ENCODE measurements around the gene OPRL1.
A peak's percentile ranks its signal among the peaks of the same experiment; 100 is the strongest.

OPRL1 gene

GRCh38 chr20:64056889-64057627, 22.8 kb upstream of the OPRL1 start:
- TF ChIP-seq TAF1 (IDR thresholded peaks at IDR 0.05; ENCODE audit: borderline replicate concordance, insufficient read depth, low read length): no peak
- TF ChIP-seq SIN3A (IDR thresholded peaks at IDR 0.05; ENCODE audit: borderline replicate concordance, insufficient read depth, low read length): no peak
- TF ChIP-seq POLR2AphosphoS5 (IDR thresholded peaks at IDR 0.05; ENCODE audit: low read depth, low read length): no peak
- no peak for TF ChIP-seq REST (IDR thresholded peaks at IDR 0.05; ENCODE audit: insufficient read depth in 1 of 2, low read depth in 2 of 2, low read length in 2 of 2)
- no peak for TF ChIP-seq FOXP2 (optimal IDR thresholded peaks at IDR 0.05; ENCODE audit: borderline replicate concordance, extremely low read depth, extremely low read length, insufficient read depth)

- TF ChIP-seq POLR2AphosphoS5 (IDR thresholded peaks at IDR 0.05; ENCODE audit: low read depth, low read length) (no peak), TAF1 (IDR thresholded peaks at IDR 0.05; ENCODE audit: borderline replicate concordance, insufficient read depth, low read length) (no peak), SIN3A (IDR thresholded peaks at IDR 0.05; ENCODE audit: borderline replicate concordance, insufficient read depth, low read length) (no peak), FOXP2 (optimal IDR thresholded peaks at IDR 0.05; ENCODE audit: borderline replicate concordance, extremely low read depth, extremely low read length, insufficient read depth) (peak; percentile 85), REST (IDR thresholded peaks at IDR 0.05; ENCODE audit: insufficient read depth in 1 of 2, low read depth in 2 of 2, low read length in 2 of 2) (no peak)
Measured at GRCh38 chr20:64057628-64058498, 22.0 kb upstream of the OPRL1 start.

GRCh38 chr20:64058536-64058935, 21.3 kb upstream of the OPRL1 start:
- TF ChIP-seq FOXP2 (optimal IDR thresholded peaks at IDR 0.05; ENCODE audit: borderline replicate concordance, extremely low read depth, extremely low read length, insufficient read depth) (no peak), POLR2AphosphoS5 (IDR thresholded peaks at IDR 0.05; ENCODE audit: low read depth, low read length) (no peak), SIN3A (IDR thresholded peaks at IDR 0.05; ENCODE audit: borderline replicate concordance, insufficient read depth, low read length) (no peak)

GRCh38 chr20:64062276-64062595, 17.6 kb upstream of the OPRL1 start:
- TF ChIP-seq TAF1 (IDR thresholded peaks at IDR 0.05; ENCODE audit: borderline replicate concordance, insufficient read depth, low read length) (no peak), REST (IDR thresholded peaks at IDR 0.05; ENCODE audit: insufficient read depth in 1 of 2, low read depth in 2 of 2, low read length in 2 of 2) (no peak), FOXP2 (optimal IDR thresholded peaks at IDR 0.05; ENCODE audit: borderline replicate concordance, extremely low read depth, extremely low read length, insufficient read depth) (no peak), SIN3A (IDR thresholded peaks at IDR 0.05; ENCODE audit: borderline replicate concordance, insufficient read depth, low read length) (no peak), POLR2AphosphoS5 (IDR thresholded peaks at IDR 0.05; ENCODE audit: low read depth, low read length) (no peak)

GRCh38 chr20:64062596-64063388, 17.1 kb upstream of the OPRL1 start, which contains the start of gene TCEA2:
TCEA2 (plus strand) TSS chr20:64063198; CDS start chr20:64063313, 115 bp downstream.
- TF ChIP-seq POLR2AphosphoS5 (IDR thresholded peaks at IDR 0.05; ENCODE audit: low read depth, low read length) (peak; percentile 62; the same call in 1 of the 2 replicates), REST (IDR thresholded peaks at IDR 0.05; ENCODE audit: insufficient read depth in 1 of 2, low read depth in 2 of 2, low read length in 2 of 2) (no peak), FOXP2 (optimal IDR thresholded peaks at IDR 0.05; ENCODE audit: borderline replicate concordance, extremely low read depth, extremely low read length, insufficient read depth) (peak; percentile 96)
